GM12878 (cell line): ENCODE measurements around the gene WIPF1.

Source experiments
- PKNOX1 ChIP-seq: fragments of 450-650 bp; IDR thresholded peaks from 2 replicates; pipeline ENCODE4 v1.6.1; 2016; ENCODE audit warnings: mild to moderate bottlenecking
- ZNF274 ChIP-seq: IDR thresholded peaks from one replicate; pipeline ENCODE4 v1.8.0; 2011; ENCODE audit not compliant: insufficient read length, insufficient read depth
- ZNF384 ChIP-seq: IDR thresholded peaks from 2 replicates; pipeline ENCODE4 v1.6.1; 2012; ENCODE audit warnings: low read depth, mild to moderate bottlenecking, low read length, improper control_type of control experiment, borderline replicate concordance

- TF ChIP-seq ZNF384 (no peak), ZNF274 (no peak), PKNOX1 (no peak)
Measured at GRCh38 chr2:174588463-174588862, 9.1 kb downstream of the WIPF1 start.
